ENCODE measurements around the gene ITGA1. TPM values are rescaled to one million over a fixed set of nuclear protein-coding genes. Genes with fewer than 3 reads are reported as not detected.

The ITGA1 gene
- total and polyA plus RNA-seq, 2 of the 8 experiments (the other 6 are each of a cell fraction or from before 2014, with no cell fraction given): 2.3 to 9.0 TPM

GRCh38 chr5:52831786-52832511 is 44.2 kb downstream of the ITGA1 start:
- Histone ChIP-seq H2AK5ac (ENCODE audit: low read depth, low read length) (no peak overlapping the region), H3K79me2 (ENCODE audit: control insufficient read depth in 1 of 2, insufficient read depth in 2 of 2, low read length in 2 of 2) (no peaks in the 10 kb centered on the region), H3K4me1 (replicated peaks in 1 of 4; ENCODE audit: control insufficient read depth in 3 of 4, insufficient read depth in 4 of 4, low read length in 3 of 4) (no peaks in the 10 kb centered on the region), H3K4me3 (ENCODE audit: extremely low read depth in 1 of 4, insufficient read depth in 2 of 4, low read depth in 3 of 4, low read length in 4 of 4) (no peak overlapping the region), H3K14ac (ENCODE audit: insufficient read length) (no peak overlapping the region), H4K20me1 (replicated peaks in 1 of 2; ENCODE audit: control insufficient read depth in 1 of 2, insufficient read depth in 2 of 2, low read length in 2 of 2) (no peaks in the 10 kb centered on the region), H2BK15ac (ENCODE audit: low read length) (no peak overlapping the region), H4K91ac (replicated peaks; ENCODE audit: insufficient read length, low read length) (no peak overlapping the region), H3K27ac (ENCODE audit: low read depth, low read length) (no peak overlapping the region), H4K5ac (ENCODE audit: insufficient read length, low read depth, low read length) (no peak overlapping the region), H3K23me2 (ENCODE audit: low read depth, low read length) (no peaks in the 10 kb centered on the region), H3K4ac (replicated peaks; ENCODE audit: insufficient read length, low read depth, low read length) (no peak overlapping the region), H2BK20ac (ENCODE audit: low read length) (no peak overlapping the region), H2BK12ac (ENCODE audit: low read depth, low read length) (no peak overlapping the region), H2BK120ac (replicated peaks; ENCODE audit: low read depth, low read length) (no peak overlapping the region), H4K8ac (ENCODE audit: extremely low read depth, insufficient read depth, low read length) (no peak overlapping the region), H3K18ac (ENCODE audit: extremely low read depth, low read length) (no peak overlapping the region), H3K9me3 (ENCODE audit: insufficient read depth in 2 of 2, low read depth in 1 of 2, low read length in 1 of 2) (no peaks in the 10 kb centered on the region; a peak in 1 of 4 replicates), H3K9ac (replicated peaks in 1 of 4; ENCODE audit: extremely low read depth in 1 of 4, low read depth in 3 of 4, low read length in 3 of 4) (no peak overlapping the region), H2BK5ac (ENCODE audit: low read depth, low read length) (no peak overlapping the region), H2AFZ (ENCODE audit: low read length) (no peak overlapping the region), H3K27me3 (replicated peaks in 1 of 4; ENCODE audit: control insufficient read depth in 3 of 4, extremely low read depth in 1 of 4, insufficient read depth in 3 of 4, low read length in 3 of 4) (no peaks in the 10 kb centered on the region), H3K56ac (replicated peaks; ENCODE audit: insufficient read length, low read depth, low read length) (no peak overlapping the region), H3K79me1 (ENCODE audit: low read depth, low read length) (no peaks in the 10 kb centered on the region), H3K23ac (ENCODE audit: insufficient read length) (no peak overlapping the region), H3K4me2 (ENCODE audit: insufficient read depth in 1 of 2, low read depth in 2 of 2, low read length in 2 of 2) (no peak overlapping the region), H3K36me3 (ENCODE audit: control insufficient read depth in 2 of 4, insufficient read depth in 4 of 4, low read length in 3 of 4) (no peaks in the 10 kb centered on the region)
- no peak for DNase-seq (ENCODE audit: low read depth in 1 of 2, low spot score in 2 of 2)
- 91% methylated on average over 2 of the region's 2 CpGs; no CpG with 5 or more reads in 1 of the 2 experiments for WGBS, 2 experiments (ENCODE audit: extremely low coverage in 1 of 2, insufficient coverage in 1 of 2, insufficient read length in 1 of 2, insufficient replicate concordance in 2 of 2, low coverage in 1 of 2, low lambda C conversion rate in 2 of 2, missing lambda C conversion rate in 1 of 2)
- ChIA-PET CTCF (ENCODE audit: partially characterized antibody) (no interaction called here), POLR2A (ENCODE audit: partially characterized antibody) (no interaction called here)
- no peak for FAIRE-seq
- TF ChIP-seq SIRT6 (IDR thresholded peaks at IDR 0.05; ENCODE audit: low read length) (no peak), TCF12 (IDR thresholded peaks at IDR 0.05; ENCODE audit: low read depth, low read length) (no peak), GTF2F1 (IDR thresholded peaks at IDR 0.05; ENCODE audit: borderline replicate concordance, low read depth, low read length) (no peak), MAFK (IDR thresholded peaks at IDR 0.05; ENCODE audit: low read depth, low read length) (no peak), SP4 (IDR thresholded peaks at IDR 0.05; ENCODE audit: low read length) (no peak), NRF1 (IDR thresholded peaks at IDR 0.05; ENCODE audit: low read depth, low read length) (no peak), KDM1A (IDR thresholded peaks at IDR 0.05; ENCODE audit: borderline replicate concordance, low read length) (no peak), TAF1 (IDR thresholded peaks at IDR 0.05; ENCODE audit: low read depth, low read length) (no peak), MAX (IDR thresholded peaks at IDR 0.05) (no peak), CTCF (IDR thresholded peaks at IDR 0.05; ENCODE audit: control extremely low read depth in 1 of 3, insufficient read depth in 1 of 3, low read depth in 1 of 3, low read length in 3 of 3) (no peak), TBP (IDR thresholded peaks at IDR 0.05; ENCODE audit: low read depth, low read length) (no peak), CHD2 (IDR thresholded peaks at IDR 0.05; ENCODE audit: low read length) (no peak)
